NCI-H146 treated with DMSO at 0.1 percent for 48 hours (cell line): ENCODE measurements around the gene FAM186B.

Experiments
- DNase-seq: peaks from one replicate; lab custom pipeline; 2025; ENCODE audit not compliant: unreplicated experiment; lab: John Stamatoyannopoulos, UW

FAM186B gene

GRCh38 chr12:49539406-49540228, 65.8 kb downstream of the FAM186B start:
- no peak for DNase-seq

DNA sequence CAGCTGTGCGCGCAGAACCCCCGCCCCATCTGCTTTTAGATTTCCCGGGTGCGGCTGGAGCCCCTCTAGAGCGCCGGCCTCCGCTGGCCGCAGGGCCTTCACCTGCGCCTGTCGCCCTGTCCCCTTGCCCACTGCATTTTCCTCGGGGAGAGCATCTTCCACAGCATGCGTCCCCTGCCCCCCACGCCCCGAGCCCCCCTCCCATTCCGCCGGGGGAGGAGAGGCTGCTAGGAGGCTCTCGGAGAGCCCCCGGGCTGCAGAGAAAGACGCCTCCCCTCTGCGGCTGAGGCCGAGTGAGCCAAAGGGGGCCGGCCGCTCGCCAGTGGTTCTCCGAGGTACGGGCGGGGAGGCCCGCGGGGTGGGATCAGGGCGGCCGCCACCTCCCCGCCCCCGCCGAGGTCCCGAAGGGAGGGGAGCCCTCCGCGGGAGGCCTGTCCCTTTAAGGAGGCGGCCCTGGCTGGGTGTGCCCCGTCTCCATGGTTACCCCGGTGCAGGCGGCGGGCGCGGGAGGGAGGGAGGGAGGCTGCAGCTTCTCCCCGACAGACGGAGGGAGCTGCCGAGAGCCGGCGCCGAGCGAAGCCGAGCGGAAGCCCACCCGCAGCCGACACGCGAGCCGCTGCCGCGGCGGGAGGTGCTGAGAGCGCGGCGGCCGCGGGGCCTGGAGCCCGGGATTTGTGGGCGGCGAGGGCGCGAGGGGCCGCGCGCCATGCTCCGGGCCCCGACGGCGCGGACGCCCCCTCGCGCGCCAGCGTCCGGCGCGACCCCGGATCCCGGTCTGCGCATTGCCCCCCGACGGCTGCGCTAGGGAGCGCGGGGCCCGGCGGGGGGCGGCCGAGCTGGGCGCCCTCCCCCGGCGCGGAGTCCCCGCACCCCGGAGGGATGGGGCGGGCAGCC, 66.7 kb downstream of the FAM186B start, which contains the start of gene KCNH3:
Gene KCNH3 (plus strand): TSS at position 521 of the 894 bp plus-strand sequence. CDS start 387 bp downstream, outside the sequence.
- peak; percentile 78 for DNase-seq

DNA sequence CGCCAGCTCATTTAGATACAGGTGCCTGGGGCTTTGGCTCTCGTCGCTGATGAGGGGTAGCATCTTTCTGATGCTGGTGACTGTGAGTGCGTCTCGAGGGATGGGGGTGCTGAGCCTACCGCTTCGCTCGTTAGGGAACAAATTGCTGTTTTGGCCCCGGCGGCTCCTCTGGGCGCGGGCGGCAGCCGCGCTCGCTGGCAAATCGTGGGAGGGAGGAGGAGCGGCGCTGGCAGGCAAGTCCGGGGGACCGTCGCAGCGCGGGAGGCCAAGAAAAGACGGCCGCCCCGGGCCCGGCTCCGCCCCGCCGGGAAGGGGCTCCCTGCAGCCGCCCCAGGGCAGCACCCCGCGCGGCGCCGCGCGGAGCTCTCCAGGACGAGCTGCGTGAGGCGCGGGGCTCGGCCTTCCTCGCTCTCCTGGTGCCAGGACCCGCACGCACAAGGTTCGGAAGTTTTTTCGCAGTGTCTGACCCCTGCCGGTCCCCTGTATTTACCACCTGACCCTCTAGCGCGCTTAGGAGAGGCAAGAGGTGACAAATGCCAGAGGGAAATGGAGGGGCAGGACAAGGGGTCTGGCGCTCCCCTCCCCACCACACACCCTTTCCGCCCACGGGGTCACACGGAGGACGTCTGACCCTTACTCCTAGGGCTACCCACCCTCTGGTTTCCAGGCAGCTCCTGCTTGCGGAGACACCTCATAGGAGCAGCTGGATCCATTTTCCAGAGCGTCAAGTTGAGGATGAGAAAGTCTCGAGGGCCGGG, 67.5 kb downstream of the FAM186B start:
- no peak for DNase-seq
